Keratinocyte (primary cell): ENCODE measurements around the gene CTNNA3. TPM values are rescaled to one million over a fixed set of nuclear protein-coding genes. Genes with fewer than 3 reads are reported as not detected.

ENCODE experiments used
- DNase-seq: peaks from one replicate; pipeline ENCODE4 v3.0.0-alpha.2; 2011; ENCODE audit warnings: low read depth, missing footprints, low spot score
- FAIRE-seq: peaks from 2 replicates; lab custom pipeline; 2011; peaks lifted over from hg19 to GRCh38; lab: Jason Lieb, UNC
- H2AFZ ChIP-seq: 2 replicates; pipeline ENCODE4 v1.6.0; 2012; ENCODE audit warnings: low read length, control low read depth, inconsistent platforms; ENCODE audit not compliant: control insufficient read depth
- H3K27ac ChIP-seq: 2 replicates; pipeline ENCODE4 v1.5.1; 2011; ENCODE audit warnings: low read length; ENCODE audit not compliant: control insufficient read depth, insufficient read depth
- H3K27me3 ChIP-seq: 3 replicates; pipeline ENCODE4 v1.6.0; 2011; ENCODE audit warnings: low read length; ENCODE audit not compliant: control insufficient read depth, insufficient read depth; ENCODE audit errors: extremely low read depth
- H3K36me3 ChIP-seq, 2 experiments: 2 replicates in 1 of 2; 3 replicates in 1 of 2; pipeline ENCODE4 v1.5.1; 2011; ENCODE audit warnings: low read length in 2 of 2, mild to moderate bottlenecking in 1 of 2; ENCODE audit not compliant: control insufficient read depth in 2 of 2, insufficient read depth in 2 of 2; ENCODE audit errors: extremely low read depth in 1 of 2
- H3K4me1 ChIP-seq: 3 replicates; pipeline ENCODE4 v1.5.1; 2011; ENCODE audit warnings: low read length; ENCODE audit not compliant: control insufficient read depth, insufficient read depth; ENCODE audit errors: extremely low read depth
- H3K4me2 ChIP-seq: 3 replicates; pipeline ENCODE4 v1.6.0; 2011; ENCODE audit warnings: low read depth, low read length; ENCODE audit not compliant: control insufficient read depth, insufficient read depth; ENCODE audit errors: extremely low read depth
- H3K4me3 ChIP-seq, 3 experiments: fragments of 200-600 bp in 1 of 3; sonication (generic) in 1 of 3; 2 replicates in 2 of 3; 3 replicates in 1 of 3; pipeline ENCODE4 v1.5.1; 2011 to 2016; ENCODE audit warnings: low read length in 3 of 3, mild to moderate bottlenecking in 3 of 3, control low read depth in 2 of 3, inconsistent platforms in 1 of 3, low read depth in 1 of 3, mixed read lengths in 1 of 3, mixed run types in 1 of 3, moderate library complexity in 1 of 3; ENCODE audit not compliant: control insufficient read depth in 2 of 3, insufficient read depth in 2 of 3; ENCODE audit errors: extremely low read depth in 1 of 3
- H3K79me2 ChIP-seq: 2 replicates; pipeline ENCODE4 v1.6.0; 2012; ENCODE audit warnings: low read length; ENCODE audit not compliant: control insufficient read depth, insufficient read depth
- H3K9ac ChIP-seq: 3 replicates; pipeline ENCODE4 v1.6.0; 2011; ENCODE audit warnings: low read length; ENCODE audit not compliant: control insufficient read depth, insufficient read depth; ENCODE audit errors: extremely low read depth
- H3K9me1 ChIP-seq: 3 replicates; pipeline ENCODE4 v1.6.0; 2011; ENCODE audit warnings: low read length; ENCODE audit not compliant: control insufficient read depth, insufficient read depth; ENCODE audit errors: extremely low read depth
- H3K9me3 ChIP-seq: 2 replicates; pipeline ENCODE4 v1.5.1; 2012; ENCODE audit warnings: low read depth, low read length; ENCODE audit not compliant: control insufficient read depth
- H4K20me1 ChIP-seq: 3 replicates; pipeline ENCODE4 v1.6.0; 2011; ENCODE audit warnings: low read length; ENCODE audit not compliant: control insufficient read depth, insufficient read depth; ENCODE audit errors: extremely low read depth
- CTCF ChIP-seq, 3 experiments: IDR thresholded peaks in 1 of 3; conservative IDR thresholded peaks in 1 of 3; optimal IDR thresholded peaks in 1 of 3; 2 replicates in 2 of 3; 3 replicates in 1 of 3; pipeline versions ENCODE3 to v1.5.1; 2011; ENCODE audit warnings: low read length in 3 of 3, mild to moderate bottlenecking in 3 of 3, moderate library complexity in 2 of 3, control low read depth in 1 of 3, inconsistent platforms in 1 of 3; ENCODE audit not compliant: insufficient read depth in 2 of 3; ENCODE audit errors: extremely low read depth in 1 of 3
- EZH2 ChIP-seq: IDR thresholded peaks from one replicate; pipeline ENCODE4 v1.6.1; 2012; ENCODE audit warnings: inconsistent platforms, mild to moderate bottlenecking, low read length, moderate library complexity
- dilution Hi-C: fragments of 300-500 bp; cut with MboI; formaldehyde crosslinking; loops from one replicate; pipeline ENCODE4 v1.7.0; 2020; ENCODE audit warnings: low sequenced_read_pairs; ENCODE audit not compliant: extremely low pct_ligation_motif_present
- polyA plus RNA-seq, 5 experiments: library from polyadenylated mRNA; depleted of rRNA in 3 of 5; stranded (reverse) in 3 of 5; stranded (forward) in 1 of 5; unstranded in 1 of 5; fragments of >200 nt; gene quantifications; 1 replicate in 1 of 5; 2 replicates in 3 of 5; 3 replicates in 1 of 5; pipeline versions ENCODE4 v1.2.1 to v1.2.3, GENCODE V29; 2011 to 2012; ENCODE audit warnings: missing spikeins in 2 of 5, low read depth in 1 of 5, low replicate concordance in 1 of 5

Gene CTNNA3
- polyA plus RNA-seq, 1 donor (not counting 4 experiments of a cell fraction or from before 2014, with no cell fraction given), result 0.01 TPM

- dilution Hi-C loops, result no loop called here
- no peak for DNase-seq
- Histone ChIP-seq H3K9me3 (no peaks in the 10 kb centered on the region), H2AFZ (no peak overlapping the region), H3K79me2 (no peaks in the 10 kb centered on the region), H3K27ac (no peak overlapping the region), H3K36me3 (no peaks in the 10 kb centered on the region), H3K4me1 (no peaks in the 10 kb centered on the region), H3K9ac (no peak overlapping the region), H3K4me3 (no peak overlapping the region), H3K4me2 (no peak overlapping the region), H3K9me1 (no peaks in the 10 kb centered on the region), H4K20me1 (no peaks in the 10 kb centered on the region), H3K27me3 (no peaks in the 10 kb centered on the region)
- TF ChIP-seq EZH2 (no peak), CTCF (optimal IDR thresholded peaks at IDR 0.05 in 1 of 3, IDR thresholded peaks at IDR 0.05 in 1 of 3, conservative IDR thresholded peaks at IDR 0.05 in 1 of 3; ENCODE audit: extremely low read depth in 1 of 3, insufficient read depth in 2 of 3, low read length in 3 of 3) (no peak)
- FAIRE-seq, result no peak
Observed at GRCh38 chr10:67608001-67608400, 88.0 kb downstream of the CTNNA3 start.

DNA sequence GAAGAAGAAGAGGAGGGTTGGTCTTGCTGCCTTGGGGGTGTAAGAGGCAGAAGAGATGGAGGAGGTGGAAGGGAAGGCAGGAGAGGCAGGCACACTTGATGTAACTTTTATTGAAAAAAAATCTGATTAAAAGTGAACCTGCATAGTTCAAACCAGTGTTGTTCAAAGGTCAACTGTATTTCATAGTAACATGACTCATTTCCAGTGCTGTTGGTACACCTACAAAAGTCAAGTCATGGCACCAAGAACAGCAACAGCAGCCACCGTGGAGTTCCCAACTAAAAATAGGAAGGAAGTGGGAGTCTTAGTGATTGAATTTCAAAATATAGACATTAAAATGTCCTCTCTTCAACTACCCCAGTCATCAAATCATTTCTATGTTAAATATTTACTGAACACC, 88.5 kb downstream of the CTNNA3 start:
- dilution Hi-C loops, result no loop called here
- Histone ChIP-seq H3K36me3 (no peaks in the 10 kb centered on the region), H3K27ac (no peak overlapping the region), H2AFZ (no peak overlapping the region), H4K20me1 (no peaks in the 10 kb centered on the region), H3K27me3 (no peaks in the 10 kb centered on the region), H3K9me1 (no peaks in the 10 kb centered on the region), H3K4me2 (no peak overlapping the region), H3K4me3 (no peak overlapping the region), H3K9ac (no peak overlapping the region), H3K79me2 (no peaks in the 10 kb centered on the region), H3K9me3 (no peaks in the 10 kb centered on the region), H3K4me1 (no peaks in the 10 kb centered on the region)
- FAIRE-seq (no peak), DNase-seq (no peak)
- no peak for TF ChIP-seq EZH2
- TF ChIP-seq CTCF (optimal IDR thresholded peaks at IDR 0.05 in 1 of 3, IDR thresholded peaks at IDR 0.05 in 1 of 3, conservative IDR thresholded peaks at IDR 0.05 in 1 of 3; ENCODE audit: extremely low read depth in 1 of 3, insufficient read depth in 2 of 3, low read length in 3 of 3), result no peak
